Activated naive CD8-positive, alpha-beta T cell treated with anti-CD3 and anti-CD28 coated beads, Interleukin-2, amount 10 ng/mL, durations not matched to agents 7 days and 5 days (primary cell): ENCODE measurements around the gene BARX2. TPM values are rescaled to one million over a fixed set of nuclear protein-coding genes. Genes with fewer than 3 reads are reported as not detected.
A peak's percentile ranks its signal among the peaks of the same experiment; 100 is the strongest.
"Not testable (repeated sequence)": the region's sequence is repeated elsewhere in the genome, so short reads cannot be mapped to it uniquely, and the experiment has no call there.

Experiments
- ATAC-seq: fragments of 150-1000 bp; cut with Tn5 transposase; one replicate; pipeline ENCODE4 v1.10.0; 2021; ENCODE audit warnings: low read depth, moderate library complexity
- POLR2A ChIA-PET: fragments of 350-600 bp; sonication (Branson Sonifier 250); formaldehyde crosslinking; loops from one replicate; lab custom pipeline; 2021; ENCODE audit warnings: antibody characterized with exemption; lab: Charles Lee
- DNase-seq: peaks from one replicate; pipeline ENCODE4 v3.0.0; 2021
- H3K27ac Mint-ChIP-seq: one replicate; pipeline ENCODE4 v1.8.0; 2022; ENCODE audit warnings: mild to moderate bottlenecking, mixed read lengths
- H3K27me3 Mint-ChIP-seq: one replicate; pipeline ENCODE4 v1.8.0; 2022; ENCODE audit warnings: mild to moderate bottlenecking, moderate library complexity, mixed read lengths
- H3K36me3 Mint-ChIP-seq: one replicate; pipeline ENCODE4 v1.8.0; 2021; ENCODE audit warnings: mild to moderate bottlenecking, mixed read lengths
- H3K4me1 Mint-ChIP-seq: one replicate; pipeline ENCODE4 v1.8.0; 2021; ENCODE audit warnings: mixed read lengths
- H3K4me3 Mint-ChIP-seq: one replicate; pipeline ENCODE4 v1.8.0; 2022; ENCODE audit warnings: mild to moderate bottlenecking, moderate library complexity, mixed read lengths
- H3K9me3 Mint-ChIP-seq: one replicate; pipeline ENCODE4 v1.8.0; 2021; ENCODE audit warnings: mixed read lengths
- total RNA-seq, 2 experiments: library from RNA; stranded (reverse); gene quantifications; one replicate each; pipeline ENCODE4 v1.2.3, GENCODE V29; 2021

BARX2 gene
- total RNA-seq, result not detected

DNA sequence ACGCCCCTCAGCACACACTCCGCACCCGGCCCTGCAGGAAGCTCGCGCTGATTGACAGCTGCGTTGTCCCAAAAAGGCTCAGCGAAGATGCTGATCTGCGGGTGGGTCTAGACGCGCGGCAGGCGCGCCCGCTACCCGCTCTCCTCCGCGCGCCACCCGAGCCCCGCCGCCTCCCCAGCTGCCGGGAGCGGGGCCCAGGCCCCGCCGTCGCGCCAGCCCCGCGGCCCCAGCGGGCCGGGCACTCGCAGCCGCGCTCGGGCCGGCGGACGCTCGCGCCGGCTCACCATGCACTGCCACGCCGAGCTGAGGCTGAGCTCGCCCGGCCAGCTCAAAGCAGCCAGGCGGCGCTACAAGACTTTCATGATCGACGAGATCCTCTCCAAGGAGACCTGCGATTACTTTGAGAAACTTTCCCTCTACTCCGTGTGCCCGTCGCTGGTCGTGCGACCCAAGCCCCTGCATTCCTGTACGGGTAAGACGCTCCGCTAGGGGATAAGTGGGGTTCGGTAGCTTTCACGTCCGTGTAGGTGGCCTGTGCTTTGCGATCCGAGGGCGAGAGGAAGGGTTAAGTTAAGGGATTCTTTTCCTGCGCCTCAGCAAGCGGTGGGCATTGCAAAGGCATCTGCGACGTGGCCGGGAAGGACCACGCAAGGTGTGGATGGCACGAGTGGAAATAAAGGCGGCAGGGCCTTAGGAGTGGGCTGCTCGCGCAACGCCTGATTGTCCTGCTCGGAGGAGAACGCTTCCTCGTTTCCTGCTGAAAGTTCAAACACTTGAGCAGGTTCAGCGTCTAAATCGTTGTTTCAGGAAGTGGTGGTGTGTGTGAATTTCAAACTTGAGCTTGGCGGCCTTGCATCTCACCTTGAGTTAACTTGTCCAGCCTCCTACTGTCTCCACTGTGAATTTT is at the start of gene BARX2:
BARX2 (plus strand) TSS at position 98 of the 907 bp plus-strand sequence; CDS start at position 286, 188 bp downstream.
- DNase-seq (peak; percentile 33), ATAC-seq (peak; percentile 57)
- Mint-ChIP-seq H3K9me3 (no peaks in the 10 kb centered on the region), H3K27ac (peak within 1 kb of the TSS; percentile 61), H3K4me3 (peak within 1 kb of the TSS; percentile 65), H3K4me1 (peaks cover 20% of the 10 kb centered on the region), H3K27me3 (peaks cover 80% of the 10 kb centered on the region), H3K36me3 (no peaks in the 10 kb centered on the region)
- POLR2A ChIA-PET, result no interaction called here

DNA sequence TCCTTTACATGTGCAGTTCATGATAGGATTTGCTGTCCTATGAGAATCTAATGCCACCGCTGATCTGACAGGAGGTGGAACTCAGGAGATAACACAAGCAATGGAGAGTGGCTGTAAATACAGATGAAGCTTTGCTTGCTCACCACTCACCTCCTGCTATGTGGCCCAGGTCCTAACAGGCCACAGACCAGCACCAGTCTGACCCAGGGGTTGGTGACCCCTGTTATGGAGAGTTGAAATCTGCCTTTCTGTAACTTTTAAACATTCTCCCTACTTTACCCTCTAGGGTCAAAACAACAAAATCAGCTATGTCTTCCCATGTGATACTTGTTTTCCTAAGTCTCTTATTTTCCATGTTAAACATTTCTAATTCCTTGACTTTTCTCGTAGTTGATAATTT is 48.7 kb upstream of the BARX2 start:
- Mint-ChIP-seq H3K36me3 (no peaks in the 10 kb centered on the region), H3K9me3 (no peaks in the 10 kb centered on the region), H3K27me3 (peaks cover 2% of the 10 kb centered on the region), H3K4me3 (no peak overlapping the region), H3K4me1 (peaks cover 3% of the 10 kb centered on the region), H3K27ac (no peak overlapping the region)
- DNase-seq (no peak), ATAC-seq (no peak)
- POLR2A ChIA-PET, result no interaction called here

DNA sequence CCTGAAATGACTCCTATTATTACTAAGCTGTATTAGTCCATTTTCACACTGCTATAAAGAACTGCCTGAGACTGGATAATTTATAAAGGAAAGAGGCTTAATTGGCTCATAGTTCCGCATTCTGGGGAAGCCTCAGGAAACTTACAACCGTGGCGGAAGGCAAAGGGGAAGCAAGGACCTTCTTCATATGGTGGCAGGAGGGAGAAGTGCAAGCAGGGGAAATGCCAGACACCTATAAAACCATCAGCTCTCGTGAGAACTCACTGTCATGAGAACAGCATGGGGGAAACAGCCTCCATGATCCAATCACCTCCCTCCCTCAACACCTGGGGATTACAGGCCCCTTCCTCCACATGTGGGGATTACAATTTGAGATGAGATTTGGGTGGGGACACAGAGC is 47.9 kb upstream of the BARX2 start:
- H3K27me3 Mint-ChIP-seq, ATAC-seq, H3K27ac Mint-ChIP-seq, H3K4me3 Mint-ChIP-seq, H3K4me1 Mint-ChIP-seq, H3K9me3 Mint-ChIP-seq, POLR2A ChIA-PET, DNase-seq, H3K36me3 Mint-ChIP-seq: not testable (repeated sequence)

DNA sequence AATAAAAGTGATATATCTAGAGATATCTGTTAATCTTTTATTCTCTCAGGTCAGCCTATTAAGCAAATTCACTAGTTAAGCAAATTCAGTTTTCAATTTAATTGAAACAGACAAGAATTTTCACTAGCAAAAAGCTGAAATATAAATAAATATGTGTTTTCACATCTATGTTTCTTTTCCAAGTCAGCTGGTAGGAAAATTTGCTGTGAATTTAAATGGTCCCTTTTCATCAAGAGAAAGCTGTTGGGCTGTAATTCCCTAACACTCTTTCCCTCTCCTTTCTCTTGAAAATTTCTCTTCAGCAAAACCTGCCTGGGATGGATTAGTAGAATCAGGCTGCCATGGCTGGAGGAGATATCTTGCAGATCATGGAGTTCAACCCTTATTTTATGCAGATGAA is 46.9 kb upstream of the BARX2 start:
- Mint-ChIP-seq H3K4me3 (no peak overlapping the region), H3K27ac (no peak overlapping the region), H3K27me3 (peaks cover 2% of the 10 kb centered on the region), H3K4me1 (peaks cover 4% of the 10 kb centered on the region), H3K9me3 (no peaks in the 10 kb centered on the region), H3K36me3 (no peaks in the 10 kb centered on the region)
- ATAC-seq (no peak), DNase-seq (no peak)
- POLR2A ChIA-PET, result no interaction called here

- DNase-seq (no peak), ATAC-seq (no peak)
- no peaks in the 10 kb centered on the region for H3K36me3 Mint-ChIP-seq
- no peak overlapping the region for H3K4me3 Mint-ChIP-seq
- POLR2A ChIA-PET, result no interaction called here
- H3K4me1 Mint-ChIP-seq, result peaks cover 4% of the 10 kb centered on the region
- no peaks in the 10 kb centered on the region for H3K9me3 Mint-ChIP-seq
- H3K27me3 Mint-ChIP-seq, result peaks cover 2% of the 10 kb centered on the region
- no peak overlapping the region for H3K27ac Mint-ChIP-seq
Measured at GRCh38 chr11:129331217-129331616, 44.4 kb upstream of the BARX2 start.

- peaks cover 2% of the 10 kb centered on the region for H3K27me3 Mint-ChIP-seq
- ATAC-seq (peak; percentile 68), DNase-seq (peak; percentile 69)
- no peaks in the 10 kb centered on the region for H3K36me3 Mint-ChIP-seq
- H3K4me3 Mint-ChIP-seq, result no peak overlapping the region
- H3K27ac Mint-ChIP-seq, result no peak overlapping the region
- no peaks in the 10 kb centered on the region for H3K9me3 Mint-ChIP-seq
- H3K4me1 Mint-ChIP-seq, result peaks cover 4% of the 10 kb centered on the region
- POLR2A ChIA-PET, result interaction anchor here (0.7 kb wide), 1 partner anchor 127 kb away, joined by 3 read pairs; no protein-coding TSS in a partner anchor
Measured at GRCh38 chr11:129331871-129332274, 43.8 kb upstream of the BARX2 start.

- DNase-seq (no peak), ATAC-seq (no peak)
- POLR2A ChIA-PET, result no interaction called here
- H3K27me3 Mint-ChIP-seq, result no peaks in the 10 kb centered on the region
- peaks cover 4% of the 10 kb centered on the region for H3K4me1 Mint-ChIP-seq
- H3K4me3 Mint-ChIP-seq, result no peak overlapping the region
- H3K36me3 Mint-ChIP-seq, result no peaks in the 10 kb centered on the region
- H3K9me3 Mint-ChIP-seq, result no peaks in the 10 kb centered on the region
- no peak overlapping the region for H3K27ac Mint-ChIP-seq
Measured at GRCh38 chr11:129333873-129334272, 41.8 kb upstream of the BARX2 start.

DNA sequence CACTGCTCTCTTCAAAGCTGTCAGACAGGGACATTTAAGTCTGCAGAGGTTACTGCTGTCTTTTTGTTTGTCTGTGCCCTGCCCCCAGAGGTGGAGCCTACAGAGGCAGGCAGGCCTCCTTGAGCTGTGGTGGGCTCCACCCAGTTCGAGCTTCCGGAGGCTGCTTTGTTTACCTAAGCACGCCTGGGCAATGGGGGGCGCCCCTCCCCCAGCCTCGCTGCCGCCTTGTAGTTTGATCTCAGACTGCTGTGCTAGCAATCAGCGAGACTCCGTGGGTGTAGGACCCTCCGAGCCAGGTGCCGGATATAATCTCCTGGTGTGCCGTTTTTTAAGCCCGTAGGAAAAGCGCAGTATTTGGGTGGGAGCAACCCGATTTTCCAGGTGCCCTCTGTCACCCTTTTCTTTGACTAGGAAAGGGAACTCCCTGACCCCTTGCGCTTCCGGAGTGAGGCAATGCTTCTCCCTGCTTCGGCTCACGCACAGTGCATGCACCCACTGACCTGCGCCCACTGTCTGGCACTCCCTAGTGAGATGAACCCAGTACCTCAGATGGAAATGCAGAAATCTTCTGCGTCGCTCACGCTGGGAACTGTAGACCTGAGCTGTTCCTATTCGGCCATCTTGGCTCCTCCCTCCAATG is 31.2 kb upstream of the BARX2 start:
- H3K4me1 Mint-ChIP-seq, ATAC-seq, H3K27ac Mint-ChIP-seq, H3K9me3 Mint-ChIP-seq, POLR2A ChIA-PET, H3K27me3 Mint-ChIP-seq, H3K36me3 Mint-ChIP-seq: not testable (repeated sequence)
- peak overlapping the region; percentile 3 for H3K4me3 Mint-ChIP-seq
- peak; percentile 41 for DNase-seq

DNA sequence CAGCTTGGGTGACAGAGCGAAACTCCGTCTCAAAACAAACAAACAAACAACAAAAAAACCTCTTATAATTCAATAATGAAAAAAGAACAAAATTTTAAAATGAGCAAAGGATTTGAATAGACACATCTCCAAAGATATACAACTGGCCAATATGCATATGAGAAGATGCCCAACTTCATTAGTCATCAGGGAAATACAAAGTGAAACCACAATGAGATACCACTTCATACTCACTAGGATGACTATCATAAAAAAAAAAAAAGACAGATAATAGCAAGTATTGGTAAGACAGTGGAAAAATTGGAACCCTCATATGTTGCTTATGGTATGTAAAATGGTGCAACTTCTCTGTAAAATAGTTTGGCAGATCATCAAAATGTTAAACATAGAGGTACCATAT is 28.7 kb upstream of the BARX2 start:
- Mint-ChIP-seq H3K4me3 (no peak overlapping the region), H3K27ac (no peak overlapping the region), H3K36me3 (no peaks in the 10 kb centered on the region), H3K9me3 (peaks cover 3% of the 10 kb centered on the region), H3K27me3 (peaks cover 4% of the 10 kb centered on the region), H3K4me1 (no peaks in the 10 kb centered on the region)
- DNase-seq (no peak), ATAC-seq (no peak)
- POLR2A ChIA-PET, result no interaction called here

DNA sequence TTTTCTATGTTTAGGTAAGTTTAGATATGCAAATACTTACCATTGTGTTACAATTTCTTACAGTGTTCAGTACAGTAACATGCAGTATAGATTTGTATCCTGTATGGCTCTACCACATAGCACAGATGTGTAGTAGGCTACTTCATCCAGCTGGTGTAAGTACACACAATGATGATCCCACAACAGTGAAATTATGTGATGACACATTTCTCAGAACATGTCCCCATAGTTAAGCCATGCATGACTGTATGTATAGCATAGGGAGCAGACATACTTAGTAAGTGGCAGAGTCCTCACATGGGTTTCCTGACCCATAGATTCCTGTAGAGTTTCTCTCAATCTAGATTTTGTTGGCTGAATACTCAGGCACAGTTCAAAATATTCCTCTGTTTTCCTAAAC is 26.8 kb upstream of the BARX2 start:
- Mint-ChIP-seq H3K27me3 (peaks cover 4% of the 10 kb centered on the region), H3K4me1 (no peaks in the 10 kb centered on the region), H3K4me3 (no peak overlapping the region), H3K36me3 (no peaks in the 10 kb centered on the region), H3K9me3 (peaks cover 3% of the 10 kb centered on the region), H3K27ac (no peak overlapping the region)
- no peak for ATAC-seq
- POLR2A ChIA-PET, result no interaction called here
- no peak for DNase-seq

GRCh38 chr11:129352676-129353075 is 23.0 kb upstream of the BARX2 start:
- ATAC-seq (no peak), DNase-seq (no peak)
- no peak overlapping the region for H3K27ac Mint-ChIP-seq
- no peaks in the 10 kb centered on the region for H3K9me3 Mint-ChIP-seq
- POLR2A ChIA-PET, result no interaction called here
- no peaks in the 10 kb centered on the region for H3K36me3 Mint-ChIP-seq
- peaks cover 7% of the 10 kb centered on the region for H3K27me3 Mint-ChIP-seq
- no peak overlapping the region for H3K4me3 Mint-ChIP-seq
- no peaks in the 10 kb centered on the region for H3K4me1 Mint-ChIP-seq

GRCh38 chr11:129354691-129355090 is 21.0 kb upstream of the BARX2 start:
- no peak overlapping the region for H3K4me3 Mint-ChIP-seq
- ATAC-seq, result no peak
- no peak for DNase-seq
- H3K27ac Mint-ChIP-seq, result no peak overlapping the region
- POLR2A ChIA-PET, result no interaction called here
- H3K27me3 Mint-ChIP-seq, result peaks cover 12% of the 10 kb centered on the region
- no peaks in the 10 kb centered on the region for H3K36me3 Mint-ChIP-seq
- H3K9me3 Mint-ChIP-seq, result peaks cover 1% of the 10 kb centered on the region
- H3K4me1 Mint-ChIP-seq, result no peaks in the 10 kb centered on the region

GRCh38 chr11:129359748-129360147 is 15.9 kb upstream of the BARX2 start:
- H3K36me3 Mint-ChIP-seq, result no peaks in the 10 kb centered on the region
- H3K4me3 Mint-ChIP-seq, result no peak overlapping the region
- H3K9me3 Mint-ChIP-seq, result peaks cover 1% of the 10 kb centered on the region
- no peak for DNase-seq
- no peak overlapping the region for H3K27ac Mint-ChIP-seq
- no peaks in the 10 kb centered on the region for H3K4me1 Mint-ChIP-seq
- POLR2A ChIA-PET, result no interaction called here
- H3K27me3 Mint-ChIP-seq, result peaks cover 12% of the 10 kb centered on the region
- no peak for ATAC-seq

GRCh38 chr11:129364143-129364654 is 11.4 kb upstream of the BARX2 start:
- H3K9me3 Mint-ChIP-seq, result peaks cover 1% of the 10 kb centered on the region
- no peaks in the 10 kb centered on the region for H3K4me1 Mint-ChIP-seq
- no peaks in the 10 kb centered on the region for H3K36me3 Mint-ChIP-seq
- ATAC-seq (peak; percentile 100), DNase-seq (peak; percentile 81)
- peaks cover 42% of the 10 kb centered on the region for H3K27me3 Mint-ChIP-seq
- H3K27ac Mint-ChIP-seq, result no peak overlapping the region
- no peak overlapping the region for H3K4me3 Mint-ChIP-seq
- POLR2A ChIA-PET, result no interaction called here
